Activated CD8-positive, alpha-beta T cell treated with anti-CD3 and anti-CD28 coated beads for 36 hours (primary cell): ENCODE measurements around the gene APOBEC3B. TPM values are rescaled to one million over a fixed set of nuclear protein-coding genes. Genes with fewer than 3 reads are reported as not detected.
"Not testable (repeated sequence)": the region's sequence is repeated elsewhere in the genome, so short reads cannot be mapped to it uniquely, and the experiment has no call there.

Experiments
- ATAC-seq: fragments of 200-7000 bp; cut with Tn5 transposase; one replicate; pipeline ENCODE4 v1.10.0; 2021; ENCODE audit warnings: mild to moderate bottlenecking, moderate library complexity
- CTCF ChIA-PET: fragments of 350-600 bp; sonication (Branson Sonifier 250); formaldehyde crosslinking; loops from one replicate; lab custom pipeline; 2021; ENCODE audit warnings: antibody characterized with exemption; lab: Charles Lee
- POLR2A ChIA-PET: fragments of 350-600 bp; sonication (Branson Sonifier 250); formaldehyde crosslinking; loops from one replicate; lab custom pipeline; 2021; ENCODE audit warnings: antibody characterized with exemption; lab: Charles Lee
- DNase-seq: peaks from one replicate; pipeline ENCODE4 v3.0.0-alpha.2; 2020
- H3K27ac Mint-ChIP-seq: one replicate; pipeline ENCODE4 v1.8.0; 2021; ENCODE audit warnings: mild to moderate bottlenecking, mixed read lengths
- H3K27me3 Mint-ChIP-seq: one replicate; pipeline ENCODE4 v1.8.0; 2021; ENCODE audit warnings: mixed read lengths
- H3K36me3 Mint-ChIP-seq: one replicate; pipeline ENCODE4 v1.8.0; 2021; ENCODE audit warnings: low read depth, mixed read lengths
- H3K4me1 Mint-ChIP-seq: one replicate; pipeline ENCODE4 v1.8.0; 2021; ENCODE audit warnings: low read depth, mixed read lengths
- H3K4me3 Mint-ChIP-seq: one replicate; pipeline ENCODE4 v1.8.0; 2021; ENCODE audit warnings: mild to moderate bottlenecking, moderate library complexity, mixed read lengths
- H3K9me3 Mint-ChIP-seq: one replicate; pipeline ENCODE4 v1.8.0; 2021; ENCODE audit warnings: mixed read lengths
- CTCF ChIP-seq: fragments of 200-600 bp; IDR thresholded peaks from one replicate; pipeline ENCODE4 v1.8.0; 2022; ENCODE audit warnings: antibody characterized with exemption, mild to moderate bottlenecking
- intact Hi-C: fragments of 100-400 bp; cut with micrococcal nuclease; formaldehyde crosslinking; loops from one replicate; pipeline ENCODE4 v1.10.0; 2022
- total RNA-seq, 2 experiments: library from RNA; stranded (reverse); gene quantifications; one replicate each; pipeline ENCODE4 v1.2.3, GENCODE V29; 2021

Gene APOBEC3B
- total RNA-seq, 2 experiments from 2014 or later: 5.0 to 5.1 TPM

GRCh38 chr22:38959590-38959989 lies 22.6 kb upstream of the APOBEC3B start:
- intact Hi-C loops: no loop called here
- no peaks in the 10 kb centered on the region for H3K36me3 Mint-ChIP-seq
- ATAC-seq (no peak), DNase-seq (no peak)
- H3K4me1 Mint-ChIP-seq: peaks cover 16% of the 10 kb centered on the region
- H3K27ac Mint-ChIP-seq: no peak overlapping the region
- CTCF ChIA-PET: interaction anchor here (1.5 kb wide), 1 partner anchor 90 kb away, joined by 4 read pairs; no protein-coding TSS in a partner anchor
- POLR2A ChIA-PET: no interaction called here
- peaks cover 1% of the 10 kb centered on the region for H3K27me3 Mint-ChIP-seq
- H3K4me3 Mint-ChIP-seq: no peak overlapping the region
- no peaks in the 10 kb centered on the region for H3K9me3 Mint-ChIP-seq
- no peak for TF ChIP-seq CTCF

GRCh38 chr22:38960673-38961072 lies 21.5 kb upstream of the APOBEC3B start:
- DNase-seq, H3K9me3 Mint-ChIP-seq, H3K27me3 Mint-ChIP-seq, H3K4me1 Mint-ChIP-seq, POLR2A ChIA-PET, intact Hi-C loops, H3K27ac Mint-ChIP-seq, ATAC-seq, H3K4me3 Mint-ChIP-seq, H3K36me3 Mint-ChIP-seq: not testable (repeated sequence)
- CTCF ChIA-PET: interaction anchor here (1.5 kb wide), 1 partner anchor 91 kb away, joined by 4 read pairs; no protein-coding TSS in a partner anchor

GRCh38 chr22:38963291-38963738 lies 18.8 kb upstream of the APOBEC3B start:
- H3K4me1 Mint-ChIP-seq, H3K27me3 Mint-ChIP-seq, H3K4me3 Mint-ChIP-seq, H3K27ac Mint-ChIP-seq, CTCF ChIA-PET, DNase-seq, H3K36me3 Mint-ChIP-seq, intact Hi-C loops, H3K9me3 Mint-ChIP-seq, POLR2A ChIA-PET, ATAC-seq: not testable (repeated sequence)

- ATAC-seq (peak; percentile 60), DNase-seq (no peak)
- peaks cover 9% of the 10 kb centered on the region for H3K27me3 Mint-ChIP-seq
- H3K9me3 Mint-ChIP-seq: no peaks in the 10 kb centered on the region
- H3K27ac Mint-ChIP-seq: no peak overlapping the region
- H3K36me3 Mint-ChIP-seq: no peaks in the 10 kb centered on the region
- POLR2A ChIA-PET: no interaction called here
- CTCF ChIA-PET: interaction anchor here (1.0 kb wide), 1 partner anchor 10 kb away, joined by 4 read pairs; no protein-coding TSS in a partner anchor
- TF ChIP-seq CTCF: no peak
- H3K4me3 Mint-ChIP-seq: no peak overlapping the region
- peaks cover 5% of the 10 kb centered on the region for H3K4me1 Mint-ChIP-seq
- intact Hi-C loops: no loop called here
Measured at GRCh38 chr22:38963872-38964271, 18.3 kb upstream of the APOBEC3B start.

GRCh38 chr22:38964306-38964705 lies 17.8 kb upstream of the APOBEC3B start:
- peaks cover 5% of the 10 kb centered on the region for H3K4me1 Mint-ChIP-seq
- ChIA-PET POLR2A (no interaction called here), CTCF (interaction anchor here (1.0 kb wide), 1 partner anchor 9 kb away, joined by 4 read pairs; no protein-coding TSS in a partner anchor)
- H3K9me3 Mint-ChIP-seq: no peaks in the 10 kb centered on the region
- H3K27ac Mint-ChIP-seq: no peak overlapping the region
- H3K4me3 Mint-ChIP-seq: no peak overlapping the region
- intact Hi-C loops: no loop called here
- DNase-seq (no peak), ATAC-seq (no peak)
- no peaks in the 10 kb centered on the region for H3K36me3 Mint-ChIP-seq
- TF ChIP-seq CTCF: no peak
- H3K27me3 Mint-ChIP-seq: peaks cover 11% of the 10 kb centered on the region

GRCh38 chr22:38964989-38965388 lies 17.2 kb upstream of the APOBEC3B start:
- Mint-ChIP-seq H3K27me3 (peaks cover 14% of the 10 kb centered on the region), H3K9me3 (no peaks in the 10 kb centered on the region), H3K4me1 (peaks cover 5% of the 10 kb centered on the region), H3K4me3 (no peak overlapping the region), H3K27ac (no peak overlapping the region), H3K36me3 (no peaks in the 10 kb centered on the region)
- CTCF ChIA-PET: no interaction called here
- DNase-seq (no peak), ATAC-seq (no peak)
- intact Hi-C loops: no loop called here
- TF ChIP-seq CTCF: no peak
- POLR2A ChIA-PET: no interaction called here
